GM18907 (cell line): ENCODE data around the gene OSTF1.

Source experiments
- ATAC-seq: cut with Tn5 transposase; IDR thresholded peaks from one replicate; pipeline ENCODE4 v1.9.1; 2021; ENCODE audit warnings: mild to moderate bottlenecking, moderate library complexity; ENCODE audit not compliant: unreplicated experiment

OSTF1 gene

DNA sequence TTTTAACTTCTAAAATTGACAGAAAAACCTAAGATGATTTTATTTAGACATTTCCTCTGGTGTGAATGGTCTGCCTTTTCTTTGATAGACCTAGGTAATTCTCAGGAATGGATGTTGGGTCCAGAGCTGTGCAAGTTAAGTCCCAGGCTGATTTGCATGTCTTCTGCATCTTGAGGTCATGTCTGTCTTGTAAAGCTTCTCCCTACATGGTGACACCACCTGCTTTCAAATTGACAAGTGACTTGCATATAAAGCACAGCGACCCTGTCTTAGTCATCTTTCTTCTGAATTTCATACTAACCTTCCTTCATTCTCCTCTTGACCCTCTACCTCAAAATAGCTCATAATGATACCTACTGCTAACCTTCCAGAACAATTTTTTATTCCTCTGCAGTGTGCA is 29.2 kb downstream of the OSTF1 start:
- ATAC-seq, result no peak

GRCh38 chr9:75120686-75121085 is 32.4 kb downstream of the OSTF1 start:
- no peak for ATAC-seq

DNA sequence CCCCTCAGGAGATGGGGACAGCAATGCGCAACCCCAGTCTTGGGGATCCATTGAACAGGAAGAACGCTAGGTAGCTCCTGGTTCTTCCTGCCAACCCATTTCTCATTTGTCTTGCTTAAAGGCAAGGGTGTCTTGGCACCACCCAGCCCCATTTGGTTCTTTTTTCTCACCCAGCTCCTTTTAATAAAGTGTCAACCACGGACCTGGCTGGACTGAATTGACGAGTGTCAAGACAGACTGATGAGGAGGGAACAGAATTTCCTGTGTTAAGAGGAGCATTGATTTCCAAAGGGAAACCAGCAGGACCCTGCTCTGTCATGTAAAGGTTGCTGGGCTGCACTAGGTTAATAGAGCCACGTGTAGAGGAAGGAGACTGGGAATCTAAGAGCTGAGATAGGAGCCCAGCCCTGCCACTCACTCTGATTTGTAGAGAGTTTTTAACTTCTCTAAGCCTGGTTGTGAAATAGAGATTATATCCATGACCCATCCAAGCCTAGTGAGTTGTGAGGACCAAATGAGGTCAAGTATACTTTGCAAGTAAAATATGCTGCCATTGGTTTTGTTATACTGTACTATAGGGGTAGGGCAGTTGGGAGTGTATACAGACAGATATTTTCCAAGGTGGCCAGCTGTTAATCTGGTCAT is 33.7 kb downstream of the OSTF1 start:
- ATAC-seq, result no peak

DNA sequence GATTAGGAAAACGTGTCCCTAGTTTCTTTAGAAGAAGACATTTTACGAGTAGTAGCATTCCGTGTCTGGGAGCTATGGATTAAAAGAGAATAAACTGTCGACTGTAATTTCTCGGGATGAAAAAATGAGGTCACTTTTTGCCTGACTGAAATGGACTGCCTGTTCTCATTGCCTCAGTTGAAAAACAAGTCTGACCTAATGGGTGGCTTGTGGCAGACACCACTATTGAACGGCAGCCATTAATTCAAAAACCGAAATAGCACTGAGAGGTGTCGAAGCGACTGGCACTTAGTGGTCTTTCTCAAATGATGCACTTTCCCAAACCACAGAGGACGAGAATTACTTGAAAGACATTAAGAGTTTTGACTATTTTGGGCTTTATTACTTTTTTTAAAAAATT is 35.4 kb downstream of the OSTF1 start:
- no peak for ATAC-seq

GRCh38 chr9:75128535-75128934 is 40.2 kb downstream of the OSTF1 start:
- peak; percentile 60 for ATAC-seq

DNA sequence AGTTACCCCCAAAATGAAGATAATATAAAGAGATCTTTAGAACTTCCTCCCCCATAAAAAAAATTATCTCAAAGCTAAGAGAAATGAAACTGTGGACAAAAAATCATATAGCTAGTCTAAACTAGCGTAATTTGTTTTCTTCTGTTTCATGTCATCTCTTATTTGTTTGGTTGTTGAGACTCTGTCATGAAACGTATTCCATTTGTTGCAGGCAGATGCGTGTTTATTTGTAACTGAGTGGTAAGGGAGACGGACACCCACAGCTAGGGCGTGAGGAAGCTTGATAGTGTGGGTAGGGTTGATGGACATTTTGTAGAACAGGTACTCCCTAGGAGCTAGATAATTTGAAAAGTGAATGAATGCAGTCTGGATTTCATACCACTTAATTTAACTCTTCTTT is 41.9 kb downstream of the OSTF1 start:
- ATAC-seq, result no peak

- ATAC-seq, result no peak
These were observed 42.4 kb downstream of the OSTF1 start for GRCh38 chr9:75130621-75131230.

GRCh38 chr9:75131700-75132099 is 43.4 kb downstream of the OSTF1 start:
- ATAC-seq, result no peak

DNA sequence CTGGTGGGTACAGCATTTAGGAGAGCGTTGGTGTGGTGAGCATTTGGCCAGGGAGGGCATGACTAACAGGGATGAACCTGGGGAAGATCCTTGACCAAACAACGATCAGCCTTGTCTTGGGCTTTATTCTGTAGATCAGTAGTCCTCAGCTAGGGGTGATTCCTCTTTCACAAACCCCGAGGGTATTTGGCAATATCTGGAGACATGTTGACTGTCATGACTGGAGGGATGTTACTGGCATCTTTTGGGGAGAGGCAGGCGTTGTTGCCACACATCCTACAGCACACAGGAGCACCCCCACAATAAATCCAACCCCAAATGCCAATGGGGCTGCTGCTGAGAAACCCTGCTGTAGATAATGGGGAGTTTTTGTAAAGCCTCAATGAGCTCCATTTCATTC is 43.9 kb downstream of the OSTF1 start:
- no peak for ATAC-seq

DNA sequence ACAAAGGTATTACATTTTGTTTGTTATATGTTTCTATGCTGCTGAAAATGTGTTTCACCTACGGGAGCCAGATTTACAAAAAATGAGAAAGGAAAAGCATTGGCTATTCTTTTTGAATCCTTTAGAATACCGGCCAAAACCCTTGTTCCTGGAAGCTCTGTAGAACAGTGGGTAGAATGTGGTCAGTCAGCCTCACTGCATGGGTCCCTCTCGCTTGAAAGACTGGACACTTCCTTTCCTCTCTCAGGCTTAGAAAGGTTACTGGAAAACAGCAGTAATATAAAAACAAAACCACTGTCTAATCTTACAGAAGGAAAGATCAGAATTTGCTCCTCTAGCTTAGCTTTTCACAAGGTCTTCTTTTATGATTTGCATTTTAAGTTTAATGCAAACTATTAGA is 45.1 kb downstream of the OSTF1 start:
- no peak for ATAC-seq

GRCh38 chr9:75134495-75134894 is 46.2 kb downstream of the OSTF1 start:
- ATAC-seq, result no peak

DNA sequence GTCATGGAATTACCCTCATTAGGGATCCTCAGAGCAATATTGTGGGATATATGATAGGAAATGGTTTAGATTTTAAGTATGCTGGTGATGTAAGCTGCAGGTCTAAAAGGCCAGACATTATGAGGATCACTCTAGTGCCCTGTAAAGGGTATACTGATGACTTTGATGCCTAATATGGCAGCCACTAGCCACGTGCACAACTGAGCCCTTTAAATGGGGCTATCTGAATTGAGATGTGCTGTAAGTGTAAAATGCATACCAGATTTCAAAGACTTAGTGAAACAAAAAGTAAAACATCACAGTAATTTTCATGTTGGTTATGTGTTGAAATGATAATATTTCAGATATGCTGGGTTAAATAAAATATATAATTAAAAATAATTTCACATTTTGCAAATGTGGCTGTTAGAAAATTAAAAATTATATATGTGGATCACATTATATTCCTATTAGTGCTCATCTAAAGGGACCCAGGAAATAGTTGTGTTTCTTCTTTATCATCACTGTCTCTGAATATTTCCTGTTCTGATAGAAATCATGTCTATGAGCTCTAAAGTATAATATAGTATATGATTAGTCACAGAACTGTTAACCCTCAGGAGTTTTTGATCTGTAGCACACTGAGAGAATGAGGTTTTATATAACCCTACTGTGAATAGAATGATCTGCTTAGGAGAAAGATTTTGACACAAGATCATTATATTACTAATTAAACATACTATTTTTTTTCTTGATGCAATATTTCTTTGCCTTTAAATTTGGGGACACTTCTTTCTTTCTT is 50.1 kb downstream of the OSTF1 start:
- ATAC-seq, result no peak

GRCh38 chr9:75139201-75139600 is 50.9 kb downstream of the OSTF1 start:
- no peak for ATAC-seq

DNA sequence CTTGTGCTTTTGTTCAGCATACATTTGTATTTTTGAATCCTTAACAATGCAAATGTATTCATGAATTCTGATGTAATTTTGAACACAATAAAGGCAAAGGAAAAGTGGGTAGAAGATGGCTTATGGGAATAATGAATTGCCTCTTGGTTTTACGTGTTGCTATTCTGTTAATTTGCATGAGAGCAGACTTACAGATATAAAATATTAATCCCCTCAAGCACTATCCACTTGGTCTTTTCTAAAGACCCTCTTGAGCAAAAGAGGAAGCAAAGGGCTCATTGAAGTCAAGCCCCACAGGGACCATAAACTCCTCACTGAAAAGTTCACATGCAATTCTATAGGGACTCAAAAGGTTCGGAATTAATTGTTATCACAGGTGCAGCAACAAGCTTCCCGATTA is 51.9 kb downstream of the OSTF1 start:
- no peak for ATAC-seq

DNA sequence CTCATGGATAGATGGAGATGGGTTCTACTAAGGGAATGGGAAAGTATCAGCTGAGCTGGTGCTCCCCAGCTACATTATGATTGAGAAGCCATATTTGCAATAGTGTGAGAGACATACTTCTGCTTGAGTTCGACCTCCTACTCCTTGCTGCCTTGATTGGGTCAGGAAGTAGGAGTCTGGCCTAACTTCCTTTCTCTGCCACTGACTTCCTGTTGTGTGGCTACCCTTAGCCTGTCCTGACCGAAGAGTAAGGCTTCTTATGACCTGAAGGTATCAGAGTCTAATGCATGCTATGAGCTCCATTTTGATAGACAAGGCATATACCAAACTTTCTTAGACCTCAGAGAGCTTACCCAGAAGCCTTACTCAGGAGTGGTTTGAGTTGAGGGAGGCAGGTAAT is 53.9 kb downstream of the OSTF1 start:
- peak; percentile 77 for ATAC-seq

DNA sequence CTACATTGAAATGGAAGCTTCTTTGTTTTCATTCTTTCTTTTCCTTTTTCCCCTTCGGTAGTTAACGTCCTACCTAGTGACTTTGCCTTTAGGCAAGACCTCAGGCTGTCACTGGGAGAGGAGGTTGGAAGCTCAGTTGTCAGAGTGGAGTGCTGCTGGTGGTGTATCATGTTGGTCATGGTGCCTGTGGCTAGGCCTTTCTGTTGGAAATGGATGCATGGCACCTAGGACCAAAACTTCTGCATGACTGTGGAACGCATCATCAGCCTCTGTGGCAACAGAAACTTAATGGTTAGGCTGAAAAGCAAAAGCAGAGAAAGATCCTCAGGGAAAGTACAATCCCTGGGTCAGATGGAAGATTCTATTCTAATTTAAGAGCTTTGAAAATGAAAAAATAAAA is 57.9 kb downstream of the OSTF1 start:
- no peak for ATAC-seq

- peak; percentile 66 for ATAC-seq
These were observed 59.3 kb downstream of the OSTF1 start for GRCh38 chr9:75147638-75148037.

- no peak for ATAC-seq
These were observed 60.2 kb downstream of the OSTF1 start for GRCh38 chr9:75148561-75148960.

- no peak for ATAC-seq
These were observed 61.5 kb downstream of the OSTF1 start for GRCh38 chr9:75149841-75150241.

DNA sequence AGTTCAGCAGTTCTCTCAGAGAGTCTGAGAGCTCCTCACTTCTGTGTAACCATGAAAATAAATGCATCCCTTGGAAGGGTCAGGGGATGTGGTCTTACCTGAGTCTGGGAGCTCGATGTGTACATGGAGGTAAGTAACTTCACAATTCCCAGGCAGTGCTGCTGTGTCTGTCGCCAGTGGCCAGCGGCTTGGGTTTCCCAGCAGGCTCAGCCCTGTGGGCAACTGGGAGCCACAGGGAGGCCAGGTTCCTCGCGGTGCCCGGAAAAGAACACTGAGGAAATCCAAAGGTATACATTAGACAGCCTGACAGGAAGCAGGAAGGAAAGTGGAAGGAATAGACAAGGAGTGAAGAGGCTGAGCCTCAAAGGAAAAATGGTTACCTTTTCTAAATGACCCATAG is 62.2 kb downstream of the OSTF1 start:
- ATAC-seq, result no peak

DNA sequence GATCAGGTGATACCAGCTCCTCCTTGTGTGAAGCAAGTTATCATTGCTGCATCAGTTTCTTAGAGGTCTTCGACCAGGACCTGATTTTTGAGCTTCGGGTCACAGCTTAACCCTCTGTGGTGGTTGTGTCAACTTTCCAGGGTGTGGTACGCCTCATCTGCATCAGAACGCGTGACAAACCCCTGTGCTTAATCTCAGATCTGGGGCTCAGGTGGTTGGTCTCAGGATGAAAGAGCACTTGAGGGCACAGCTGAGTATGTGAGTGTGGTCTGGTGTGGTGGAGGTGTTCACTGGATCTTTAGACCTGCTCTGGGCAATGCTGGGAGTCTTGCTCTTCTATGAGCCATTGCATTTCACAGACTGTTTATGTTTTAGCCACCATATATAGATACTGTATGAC is 64.1 kb downstream of the OSTF1 start:
- ATAC-seq, result peak; percentile 63

GRCh38 chr9:75156858-75157257 is 68.5 kb downstream of the OSTF1 start:
- no peak for ATAC-seq
